Esophagus muscularis mucosa (tissue), 4 donors: ENCODE data around the gene CRISPLD2. TPM values are rescaled to one million over a fixed set of nuclear protein-coding genes. Genes with fewer than 3 reads are reported as not detected.

Experiments
- DNase-seq: peaks from one replicate; pipeline ENCODE4 v3.0.0-alpha.2; 2017; ENCODE audit errors: extremely low spot score
- H3K27ac ChIP-seq, 4 donors: fragments of 200-600 bp; sonication (generic); replicated peaks in 1 of 4; 1 replicate in 3 of 4; 2 replicates in 1 of 4; pipeline ENCODE4 v1.5.1; 2016 to 2019; ENCODE audit warnings: mild to moderate bottlenecking in 1 of 4
- H3K27me3 ChIP-seq, 4 donors: fragments of 200-600 bp; sonication (generic); one replicate each; pipeline versions ENCODE4 v1.5.1 to v1.6.0; 2016 to 2019
- H3K36me3 ChIP-seq, 4 donors: fragments of 200-600 bp; sonication (generic); one replicate each; pipeline ENCODE4 v1.5.1; 2016 to 2019
- H3K4me1 ChIP-seq, 4 donors: fragments of 200-600 bp; sonication (generic); one replicate each; pipeline ENCODE4 v1.5.1; 2016 to 2019
- H3K4me3 ChIP-seq, 4 donors: fragments of 200-600 bp; sonication (generic); 1 replicate in 2 of 4; 2 replicates in 2 of 4; pipeline ENCODE4 v1.5.1; 2016 to 2019; ENCODE audit warnings: mild to moderate bottlenecking in 4 of 4, moderate library complexity in 1 of 4
- H3K9me3 ChIP-seq, 4 donors: fragments of 200-600 bp; sonication (generic); 1 replicate in 3 of 4; 2 replicates in 1 of 4; pipeline ENCODE4 v1.5.1; 2016 to 2019
- CTCF ChIP-seq, 3 experiments: fragments of 200-600 bp in 2 of 3; fragments of 450-650 bp in 1 of 3; sonication (generic) in 2 of 3; IDR thresholded peaks; one replicate each; pipeline ENCODE4 v1.5.1; 2017 to 2019; ENCODE audit warnings: antibody characterized with exemption in 3 of 3, mild to moderate bottlenecking in 2 of 3, moderate library complexity in 1 of 3
- EP300 ChIP-seq: sonication (generic); formaldehyde crosslinking; IDR thresholded peaks from one replicate; pipeline ENCODE4 v1.6.1; 2017; ENCODE audit warnings: antibody characterized with exemption
- POLR2A ChIP-seq: fragments of 450-650 bp; IDR thresholded peaks from one replicate; pipeline ENCODE4 v1.6.1; 2017; ENCODE audit warnings: antibody characterized with exemption, moderate library complexity, mild to moderate bottlenecking, low read depth
- POLR2AphosphoS5 ChIP-seq, 2 donors: sonication (generic); formaldehyde crosslinking; IDR thresholded peaks; one replicate each; pipeline ENCODE4 v1.6.1; 2017; ENCODE audit warnings: antibody characterized with exemption in 2 of 2
- WGBS: methylation state at CpG from one replicate; pipeline ENCODE4 v1.1.5; 2018; 5-methylcytosine and 5-hydroxymethylcytosine counted together
- intact Hi-C: fragments of 100-400 bp; cut with DNase I; formaldehyde crosslinking; loops from one replicate; pipeline ENCODE4 v1.15.1; 2023
- total RNA-seq, 4 donors: library from RNA; depleted of rRNA; stranded (reverse); fragments of >200 nt; gene quantifications; one replicate each; pipeline versions ENCODE4 v1.1.0 to v1.2.1, GENCODE V29; 2016

The CRISPLD2 gene
- total RNA-seq, 4 donors from 2014 or later: 230 to 568 (median 289) TPM

GRCh38 chr16:84845496-84846002, 25.8 kb downstream of the CRISPLD2 start:
- no peak for TF ChIP-seq POLR2A
- peak; percentile 35 to 62 for TF ChIP-seq POLR2AphosphoS5 (IDR thresholded peaks at IDR 0.05)
- H3K4me3 ChIP-seq: no peak overlapping the region
- peaks cover 7 to 65% (median 45%) of the 10 kb centered on the region in 4 donors for H3K4me1 ChIP-seq
- DNase-seq: no peak
- no peaks in the 10 kb centered on the region for H3K9me3 ChIP-seq
- WGBS: 84% methylated on average over 10 of the region's 14 CpGs
- no peaks in the 10 kb centered on the region for H3K27me3 ChIP-seq
- peak overlapping the region in 3 of 4 donors; percentile 94 to 97 (median 96) for H3K27ac ChIP-seq
- H3K36me3 ChIP-seq: peaks cover 43 to 94% (median 72%) of the 10 kb centered on the region in 4 donors
- intact Hi-C loops: loop anchor here (5.0 kb wide), 1 partner anchor 93 kb away; no protein-coding TSS in a partner anchor

- Histone ChIP-seq H3K36me3 (peaks cover 61 to 100% (median 83%) of the 10 kb centered on the region in 4 donors), H3K4me1 (peaks cover 3 to 43% (median 24%) of the 10 kb centered on the region in 4 donors), H3K4me3 (no peak overlapping the region), H3K27ac (peak overlapping the region in 2 of 4 donors; percentile 94 to 96), H3K9me3 (no peaks in the 10 kb centered on the region), H3K27me3 (no peaks in the 10 kb centered on the region)
- TF ChIP-seq POLR2A (no peak), CTCF (IDR thresholded peaks at IDR 0.05) (no peak), POLR2AphosphoS5 (IDR thresholded peaks at IDR 0.05) (peak in 1 of 2 donors; percentile 12), EP300 (no peak)
- WGBS: 79% methylated on average over 23 of the region's 23 CpGs
- DNase-seq: no peak
- intact Hi-C loops: loop anchor here (5.0 kb wide), 1 partner anchor 95 kb away; no protein-coding TSS in a partner anchor
Measured at GRCh38 chr16:84847564-84848355, 28.0 kb downstream of the CRISPLD2 start.

GRCh38 chr16:84848986-84849634, 29.3 kb downstream of the CRISPLD2 start:
- no peaks in the 10 kb centered on the region for H3K27me3 ChIP-seq
- intact Hi-C loops: loop anchor here (5.0 kb wide), 1 partner anchor 97 kb away; no protein-coding TSS in a partner anchor
- no peak for DNase-seq
- WGBS: 85% methylated on average over 12 of the region's 22 CpGs
- no peak overlapping the region for H3K4me3 ChIP-seq
- H3K9me3 ChIP-seq: no peaks in the 10 kb centered on the region
- H3K27ac ChIP-seq: no peak overlapping the region
- TF ChIP-seq EP300 (no peak), POLR2AphosphoS5 (IDR thresholded peaks at IDR 0.05) (peak in 1 of 2 donors; percentile 21), CTCF (IDR thresholded peaks at IDR 0.05) (no peak), POLR2A (no peak)
- H3K4me1 ChIP-seq: peaks cover 0 to 29% (median 12%) of the 10 kb centered on the region in 4 donors
- H3K36me3 ChIP-seq: peaks cover 67 to 100% (median 86%) of the 10 kb centered on the region in 4 donors

GRCh38 chr16:84849751-84850150, 30.0 kb downstream of the CRISPLD2 start:
- Histone ChIP-seq H3K4me3 (no peak overlapping the region), H3K27me3 (no peaks in the 10 kb centered on the region), H3K36me3 (peaks cover 69 to 100% (median 87%) of the 10 kb centered on the region in 4 donors), H3K27ac (no peak overlapping the region), H3K4me1 (peaks cover 0 to 24% (median 6%) of the 10 kb centered on the region in 4 donors), H3K9me3 (no peaks in the 10 kb centered on the region)
- DNase-seq: no peak
- TF ChIP-seq EP300: no peak
- no peak for TF ChIP-seq CTCF (IDR thresholded peaks at IDR 0.05)
- TF ChIP-seq POLR2AphosphoS5 (IDR thresholded peaks at IDR 0.05): no peak
- no peak for TF ChIP-seq POLR2A
- intact Hi-C loops: loop anchor here (5.0 kb wide), 1 partner anchor 97 kb away; no protein-coding TSS in a partner anchor
- 87% methylated on average over 6 of the region's 6 CpGs for WGBS
